HL-60 (cell line): ENCODE measurements around the gene BCO1.

ENCODE experiments used
- DNase-seq, 2 experiments: peaks; one replicate each; pipeline ENCODE4 v3.0.0-alpha.2; 2010 to 2020; ENCODE audit warnings: low read depth in 1 of 2, low spot score in 1 of 2
- H3K27ac ChIP-seq: fragments of 250-450 bp; sonication (Bioruptor Pico); replicated peaks from 2 replicates; pipeline ENCODE4 v1.5.1; 2020; ENCODE audit warnings: mild to moderate bottlenecking, moderate library complexity
- H3K27me3 ChIP-seq: fragments of 250-450 bp; sonication (Bioruptor Pico); 2 replicates; pipeline ENCODE4 v1.5.1; 2021; ENCODE audit warnings: mild to moderate bottlenecking, moderate library complexity; ENCODE audit not compliant: insufficient read depth, poor library complexity, severe bottlenecking
- H3K4me3 ChIP-seq: replicated peaks from 2 replicates; pipeline ENCODE4 v1.5.1; 2011; ENCODE audit warnings: mild to moderate bottlenecking, control low read depth, low read length; ENCODE audit not compliant: insufficient read depth
- CTCF ChIP-seq: IDR thresholded peaks from one replicate; pipeline ENCODE4 v1.5.1; 2011; ENCODE audit warnings: low read length, control low read depth, inconsistent platforms; ENCODE audit not compliant: insufficient read depth
- GABPA ChIP-seq: IDR thresholded peaks from 2 replicates; pipeline ENCODE4 v1.6.1; 2012; ENCODE audit warnings: low read depth
- POLR2AphosphoS5 ChIP-seq: IDR thresholded peaks from 2 replicates; pipeline ENCODE4 v1.6.1; 2012; ENCODE audit warnings: low read depth
- REST ChIP-seq: IDR thresholded peaks from 2 replicates; pipeline ENCODE4 v1.6.1; 2012; ENCODE audit warnings: low read depth; ENCODE audit not compliant: insufficient replicate concordance
- SPI1 ChIP-seq: IDR thresholded peaks from 2 replicates; pipeline ENCODE4 v1.6.1; 2012; ENCODE audit warnings: low read depth, mild to moderate bottlenecking, borderline replicate concordance

The BCO1 gene

GRCh38 chr16:81237942-81238295 lies 570 bp upstream of the BCO1 start:
- DNase-seq: no peak
- Histone ChIP-seq H3K27me3 (no peaks in the 10 kb centered on the region), H3K4me3 (no peak overlapping the region), H3K27ac (no peak overlapping the region)
- no peak for TF ChIP-seq POLR2AphosphoS5
- TF ChIP-seq CTCF: no peak
- no peak for TF ChIP-seq SPI1
- no peak for TF ChIP-seq GABPA
- no peak for TF ChIP-seq REST

GRCh38 chr16:81239367-81240121 lies 1.1 kb downstream of the BCO1 start:
- Histone ChIP-seq H3K27me3 (no peaks in the 10 kb centered on the region), H3K27ac (no peak overlapping the region), H3K4me3 (no peak overlapping the region)
- no peak for DNase-seq
- TF ChIP-seq GABPA (no peak), SPI1 (no peak), REST (no peak), CTCF (no peak), POLR2AphosphoS5 (no peak)

- no peak for DNase-seq
- no peak overlapping the region for H3K27ac ChIP-seq
- no peaks in the 10 kb centered on the region for H3K27me3 ChIP-seq
- H3K4me3 ChIP-seq: no peak overlapping the region
- TF ChIP-seq REST (no peak), SPI1 (no peak), POLR2AphosphoS5 (no peak), GABPA (no peak), CTCF (no peak)
Measured at GRCh38 chr16:81241706-81242105, 3.2 kb downstream of the BCO1 start.
